Fibroblast of mammary gland (primary cell): ENCODE data around the gene BTBD16.
A peak's percentile ranks its signal among the peaks of the same experiment; 100 is the strongest.

Source experiments
- DNase-seq: peaks from one replicate; pipeline ENCODE4 v3.0.0-alpha.2; 2010; ENCODE audit warnings: low read depth
- H3K4me3 ChIP-seq: 2 replicates; pipeline ENCODE4 v1.5.1; 2011; ENCODE audit warnings: low read depth, mild to moderate bottlenecking, low read length, moderate library complexity; ENCODE audit not compliant: control insufficient read depth
- CTCF ChIP-seq: conservative IDR thresholded peaks from 2 replicates; pipeline ENCODE4 v1.5.1; 2011; ENCODE audit warnings: low read depth, low read length, inconsistent platforms; ENCODE audit not compliant: control insufficient read depth, insufficient read depth

BTBD16 gene

GRCh38 chr10:122373108-122373507 lies 102.0 kb downstream of the BTBD16 start:
- DNase-seq: no peak
- TF ChIP-seq CTCF: no peak
- no peak overlapping the region for H3K4me3 ChIP-seq

GRCh38 chr10:122373721-122374120 lies 102.6 kb downstream of the BTBD16 start:
- DNase-seq: no peak
- no peak for TF ChIP-seq CTCF
- H3K4me3 ChIP-seq: peak overlapping the region; percentile 67

- TF ChIP-seq CTCF: no peak
- DNase-seq: peak; percentile 89
These were observed 103.3 kb downstream of the BTBD16 start, which contains the start of gene PLEKHA1 for GRCh38 chr10:122374237-122374858. Gene PLEKHA1 (plus strand): TSS chr10:122374708. CDS start chr10:122393201, 18,493 bp downstream.

GRCh38 chr10:122374859-122375678 lies 104.0 kb downstream of the BTBD16 start:
- peak overlapping the region; percentile 79 for H3K4me3 ChIP-seq
- TF ChIP-seq CTCF: no peak
- peak; percentile 73 for DNase-seq

More at GRCh38 chr10:122374237-122374858, 103.3 kb downstream of the BTBD16 start, which contains the start of gene PLEKHA1:
- H3K4me3 ChIP-seq: peak within 1 kb of the TSS; percentile 79

- TF ChIP-seq CTCF: no peak
- DNase-seq: no peak
- peak overlapping the region; percentile 79 for H3K4me3 ChIP-seq
These were observed 104.6 kb downstream of the BTBD16 start for GRCh38 chr10:122375679-122376160.

GRCh38 chr10:122376364-122376961 lies 105.4 kb downstream of the BTBD16 start:
- TF ChIP-seq CTCF: no peak
- DNase-seq: no peak
- H3K4me3 ChIP-seq: no peak overlapping the region
